CD4-positive, alpha-beta memory T cell (primary cell): ENCODE data around the gene SGCA. TPM values are rescaled to one million over a fixed set of nuclear protein-coding genes. Genes with fewer than 3 reads are reported as not detected.

Source experiments
- CTCF ChIA-PET: fragments of 350-600 bp; sonication (Branson Sonifier 250); formaldehyde crosslinking; loops from one replicate; lab custom pipeline; 2021; ENCODE audit warnings: inconsistent platforms; ENCODE audit not compliant: partially characterized antibody; lab: Charles Lee
- POLR2A ChIA-PET: fragments of 350-600 bp; sonication (Branson Sonifier 250); formaldehyde crosslinking; loops from one replicate; lab custom pipeline; 2021; ENCODE audit not compliant: partially characterized antibody; lab: Charles Lee
- DNase-seq, 5 donors: peaks; one replicate each; pipeline versions ENCODE4 v3.0.0 to v3.0.0-alpha.2; 2020 to 2022; ENCODE audit warnings: mixed read lengths in 1 of 5
- H3K27ac ChIP-seq: one replicate; pipeline ENCODE4 v1.7.0; 2013; ENCODE audit warnings: low read depth, low read length
- H3K27me3 ChIP-seq: 2 replicates; pipeline ENCODE4 v1.7.0; 2013; ENCODE audit warnings: mild to moderate bottlenecking, low read length, moderate library complexity; ENCODE audit not compliant: insufficient read depth
- H3K36me3 ChIP-seq: 2 replicates; pipeline ENCODE4 v1.7.0; 2013; ENCODE audit warnings: mild to moderate bottlenecking, low read length, moderate library complexity; ENCODE audit not compliant: insufficient read depth
- H3K4me1 ChIP-seq: 2 replicates; pipeline ENCODE4 v1.7.0; 2013; ENCODE audit warnings: mild to moderate bottlenecking, low read length, moderate library complexity; ENCODE audit not compliant: insufficient read depth
- H3K4me3 ChIP-seq, 2 donors: one replicate each; pipeline ENCODE4 v1.7.0; 2013; ENCODE audit warnings: low read length in 2 of 2, mild to moderate bottlenecking in 1 of 2
- H3K9me3 ChIP-seq, 2 donors: one replicate each; pipeline ENCODE4 v1.7.0; 2013; ENCODE audit warnings: low read length in 2 of 2, control low read depth in 1 of 2; ENCODE audit not compliant: control insufficient read depth in 1 of 2
- H3K27ac Mint-ChIP-seq, 7 donors: one replicate each; pipeline ENCODE4 v1.8.0; 2020 to 2021; ENCODE audit warnings: mixed read lengths in 7 of 7, mild to moderate bottlenecking in 6 of 7, inconsistent platforms in 3 of 7, moderate library complexity in 3 of 7
- H3K27me3 Mint-ChIP-seq, 2 donors: one replicate each; pipeline ENCODE4 v1.8.0; 2020 to 2021; ENCODE audit warnings: mixed read lengths in 2 of 2
- H3K36me3 Mint-ChIP-seq, 2 donors: one replicate each; pipeline ENCODE4 v1.8.0; 2020 to 2021; ENCODE audit warnings: mixed read lengths in 2 of 2, inconsistent platforms in 1 of 2, mild to moderate bottlenecking in 1 of 2
- H3K4me1 Mint-ChIP-seq, 4 donors: one replicate each; pipeline ENCODE4 v1.8.0; 2020 to 2021; ENCODE audit warnings: mixed read lengths in 4 of 4, mild to moderate bottlenecking in 1 of 4
- H3K4me3 Mint-ChIP-seq, 8 donors: one replicate each; pipeline ENCODE4 v1.8.0; 2020 to 2021; ENCODE audit warnings: mixed read lengths in 8 of 8, mild to moderate bottlenecking in 7 of 8, moderate library complexity in 6 of 8, inconsistent platforms in 3 of 8
- H3K9me3 Mint-ChIP-seq, 8 donors: one replicate each; pipeline ENCODE4 v1.8.0; 2020 to 2021; ENCODE audit warnings: mixed read lengths in 8 of 8, mild to moderate bottlenecking in 5 of 8, inconsistent platforms in 3 of 8, moderate library complexity in 1 of 8
- intact Hi-C: fragments of 100-400 bp; cut with micrococcal nuclease; formaldehyde crosslinking; loops from one replicate; pipeline ENCODE4 v1.15.1; 2023
- polyA plus RNA-seq, 2 donors: library from polyadenylated mRNA; unstranded; fragments of 300-500 nt; fragmentation: Illumina TruSeq; gene quantifications; one replicate each; pipeline ENCODE4 v1.2.3, GENCODE V29; 2021
- total RNA-seq, 2 experiments: library from RNA; stranded (reverse); gene quantifications; one replicate each; pipeline ENCODE4 v1.2.3, GENCODE V29; 2021

Gene SGCA
- total and polyA plus RNA-seq, 4 experiments from 2014 or later, result not detected

DNA sequence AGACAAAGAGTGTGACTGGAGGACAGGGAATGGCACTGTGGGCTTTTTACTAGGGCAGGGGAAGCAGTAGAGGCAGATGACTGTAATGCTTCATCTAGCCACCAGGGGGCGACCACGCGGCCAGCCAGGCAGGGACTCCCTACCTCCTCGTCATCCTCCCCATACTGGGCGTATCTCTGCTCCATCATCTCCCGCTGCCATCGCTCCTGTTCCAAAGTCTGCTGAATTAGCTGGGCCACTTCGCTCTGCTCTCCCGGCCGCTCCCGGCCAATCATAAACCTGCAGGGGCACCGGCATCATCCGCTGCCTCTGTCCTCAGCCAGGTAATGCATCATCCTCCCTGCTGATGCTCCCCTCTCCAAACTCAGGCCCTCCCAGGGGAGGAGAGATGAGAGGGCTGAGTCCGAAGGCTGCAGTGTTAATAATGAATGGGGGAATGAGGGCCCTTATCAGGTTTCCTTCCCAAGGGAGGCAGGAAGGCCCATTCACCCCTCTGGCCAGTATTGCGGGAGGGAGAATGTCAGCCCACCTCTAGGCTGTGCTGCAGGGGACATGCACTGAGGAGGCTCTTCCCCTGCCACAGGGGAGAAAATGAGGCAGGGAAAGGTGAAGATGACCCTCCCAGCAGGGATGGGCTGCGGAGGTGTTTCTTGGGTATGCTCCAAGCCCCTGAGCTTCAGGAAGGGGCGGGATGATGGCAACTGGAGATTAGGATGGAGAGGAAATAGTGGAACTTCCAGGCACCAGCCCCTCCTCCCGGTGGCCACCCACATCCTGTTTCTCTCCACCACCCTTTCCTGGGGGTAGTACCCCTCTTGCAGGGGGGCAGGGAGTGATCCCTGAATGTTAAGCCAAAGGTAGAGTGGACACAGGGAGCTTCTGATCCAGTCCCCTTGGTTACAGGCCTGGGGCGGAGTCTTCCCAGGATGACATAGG, 25.6 kb upstream of the SGCA start:
- intact Hi-C loops, result loop anchor here (1.0 to 2.0 kb wide), 4 partner anchors 8 to 59 kb away; no protein-coding TSS in a partner anchor
- Histone ChIP-seq H3K4me3 (peak overlapping the region; percentile 8 to 38), H3K4me1 (peaks cover 72% of the 10 kb centered on the region), H3K36me3 (peaks cover 80% of the 10 kb centered on the region), H3K27ac (peak overlapping the region; percentile 68), H3K9me3 (no peaks in the 10 kb centered on the region), H3K27me3 (no peaks in the 10 kb centered on the region)
- peak; percentile 77 to 80 (median 78) for DNase-seq
- peaks cover 78 to 93% of the 10 kb centered on the region in 2 donors for H3K36me3 Mint-ChIP-seq
- H3K27me3 Mint-ChIP-seq, result no peaks in the 10 kb centered on the region
- H3K27ac Mint-ChIP-seq, result peak overlapping the region; percentile 85 to 92 (median 91)
- H3K4me1 Mint-ChIP-seq, result peaks cover 48 to 84% (median 65%) of the 10 kb centered on the region in 4 donors
- H3K9me3 Mint-ChIP-seq, result peaks cover 0 to 2% (median 0%) of the 10 kb centered on the region in 8 donors
- POLR2A ChIA-PET, result interaction anchor here (1.0 to 4.7 kb wide), 11 partner anchors 9 to 46 kb away, joined by 3 to 75 read pairs (median 7); partner anchors contain the start of genes PDK2, PPP1R9B and SAMD14
- CTCF ChIA-PET, result interaction anchor here (1.2 to 5.6 kb wide), 15 partner anchors 10 to 60 kb away, joined by 4 to 118 read pairs (median 8); partner anchors contain the start of genes PDK2, PPP1R9B and SGCA
- peak overlapping the region; percentile 68 to 99 (median 79) for H3K4me3 Mint-ChIP-seq

DNA sequence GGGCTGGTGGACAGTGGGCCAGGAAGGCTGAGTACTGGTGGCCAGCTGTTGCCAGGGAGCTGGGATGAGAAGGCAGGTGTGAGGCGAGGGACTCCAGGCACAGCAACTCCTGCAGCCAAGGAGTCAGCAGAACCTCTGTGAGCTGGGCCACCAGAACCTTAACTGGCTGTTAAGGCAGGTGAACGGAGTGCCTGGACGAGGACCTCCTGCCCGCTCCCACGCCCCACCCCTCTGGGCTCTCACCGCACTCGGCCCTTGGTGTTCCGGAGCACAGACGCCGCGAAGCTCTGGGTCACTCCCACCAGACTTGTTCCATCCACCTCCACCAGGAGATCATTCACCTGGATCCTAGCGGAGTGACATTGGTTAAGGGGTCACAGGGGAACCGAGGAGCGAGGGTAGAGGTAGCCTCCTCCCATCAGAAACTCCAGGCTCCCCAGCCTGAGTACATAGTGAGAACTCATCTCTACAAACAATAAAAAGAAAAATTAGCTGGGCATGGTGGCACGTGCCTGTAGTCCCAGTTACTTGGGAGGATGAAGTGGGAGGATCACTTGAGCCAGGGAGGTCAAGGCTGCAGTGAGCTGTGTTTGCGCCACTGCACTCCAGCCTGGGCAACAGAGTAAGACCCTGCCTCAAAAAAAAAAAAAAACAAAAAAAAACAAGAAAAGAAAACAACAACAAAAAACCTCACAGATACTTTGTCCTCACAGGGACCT, 24.6 kb upstream of the SGCA start:
- POLR2A ChIA-PET, result interaction anchor here (1.0 to 4.7 kb wide), 10 partner anchors 9 to 46 kb away, joined by 3 to 75 read pairs (median 6); partner anchors contain the start of genes PDK2, PPP1R9B and SAMD14
- no peak for DNase-seq
- Histone ChIP-seq H3K4me1 (peaks cover 82% of the 10 kb centered on the region), H3K4me3 (peak overlapping the region in 1 of 2 donors; percentile 8), H3K36me3 (peaks cover 74% of the 10 kb centered on the region), H3K9me3 (no peaks in the 10 kb centered on the region), H3K27me3 (no peaks in the 10 kb centered on the region), H3K27ac (peak overlapping the region; percentile 68)
- H3K36me3 Mint-ChIP-seq, result peaks cover 71 to 90% of the 10 kb centered on the region in 2 donors
- peaks cover 0 to 2% (median 0%) of the 10 kb centered on the region in 8 donors for H3K9me3 Mint-ChIP-seq
- H3K27ac Mint-ChIP-seq, result peak overlapping the region; percentile 87 to 95 (median 92)
- H3K27me3 Mint-ChIP-seq, result no peaks in the 10 kb centered on the region
- intact Hi-C loops, result loop anchor here (2.0 kb wide), 1 partner anchor 58 kb away; no protein-coding TSS in a partner anchor
- H3K4me1 Mint-ChIP-seq, result peaks cover 55 to 93% (median 73%) of the 10 kb centered on the region in 4 donors
- CTCF ChIA-PET, result interaction anchor here (0.9 to 5.6 kb wide), 10 partner anchors 9 to 57 kb away, joined by 4 to 118 read pairs (median 16); partner anchors contain the start of genes PDK2 and PPP1R9B
- peak overlapping the region in 7 of 8 donors; percentile 76 to 99 (median 83) for H3K4me3 Mint-ChIP-seq

DNA sequence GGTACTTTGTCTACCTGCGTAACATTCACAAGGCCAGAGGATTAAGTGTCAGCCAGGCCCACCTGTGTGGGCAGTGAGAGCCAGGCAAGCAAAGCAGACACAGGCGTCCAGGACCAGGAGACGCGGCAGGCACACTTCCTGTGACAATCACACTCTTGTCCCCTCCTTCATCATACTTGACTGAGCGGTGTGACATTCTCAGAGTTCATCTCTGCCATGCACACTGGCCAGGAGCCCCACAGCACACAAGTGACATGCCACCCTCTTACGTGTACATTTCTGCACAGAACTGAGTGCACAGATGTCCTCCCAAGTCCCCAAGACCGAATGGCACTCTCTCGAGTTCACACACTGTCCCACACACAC, 24.1 kb upstream of the SGCA start:
- CTCF ChIA-PET, result interaction anchor here (0.9 to 5.6 kb wide), 8 partner anchors 9 to 55 kb away, joined by 3 to 118 read pairs (median 9); partner anchors contain the start of genes PDK2 and PPP1R9B
- H3K9me3 Mint-ChIP-seq, result peaks cover 0 to 2% (median 0%) of the 10 kb centered on the region in 8 donors
- peaks cover 87% of the 10 kb centered on the region for H3K4me1 ChIP-seq
- intact Hi-C loops, result loop anchor here (2.0 kb wide), 1 partner anchor 57 kb away; no protein-coding TSS in a partner anchor
- no peak for DNase-seq
- no peaks in the 10 kb centered on the region for H3K27me3 ChIP-seq
- POLR2A ChIA-PET, result interaction anchor here (1.3 to 4.7 kb wide), 5 partner anchors 9 to 20 kb away, joined by 3 to 75 read pairs (median 14); partner anchors contain the start of genes PPP1R9B and SAMD14
- peaks cover 65 to 89% of the 10 kb centered on the region in 2 donors for H3K36me3 Mint-ChIP-seq
- peak overlapping the region; percentile 87 to 95 (median 92) for H3K27ac Mint-ChIP-seq
- H3K4me1 Mint-ChIP-seq, result peaks cover 59 to 95% (median 77%) of the 10 kb centered on the region in 4 donors
- H3K27me3 Mint-ChIP-seq, result no peaks in the 10 kb centered on the region
- H3K36me3 ChIP-seq, result peaks cover 69% of the 10 kb centered on the region
- H3K27ac ChIP-seq, result peak overlapping the region; percentile 68
- no peaks in the 10 kb centered on the region for H3K9me3 ChIP-seq
- H3K4me3 ChIP-seq, result peak overlapping the region in 1 of 2 donors; percentile 27
- H3K4me3 Mint-ChIP-seq, result peak overlapping the region; percentile 63 to 99 (median 83)

DNA sequence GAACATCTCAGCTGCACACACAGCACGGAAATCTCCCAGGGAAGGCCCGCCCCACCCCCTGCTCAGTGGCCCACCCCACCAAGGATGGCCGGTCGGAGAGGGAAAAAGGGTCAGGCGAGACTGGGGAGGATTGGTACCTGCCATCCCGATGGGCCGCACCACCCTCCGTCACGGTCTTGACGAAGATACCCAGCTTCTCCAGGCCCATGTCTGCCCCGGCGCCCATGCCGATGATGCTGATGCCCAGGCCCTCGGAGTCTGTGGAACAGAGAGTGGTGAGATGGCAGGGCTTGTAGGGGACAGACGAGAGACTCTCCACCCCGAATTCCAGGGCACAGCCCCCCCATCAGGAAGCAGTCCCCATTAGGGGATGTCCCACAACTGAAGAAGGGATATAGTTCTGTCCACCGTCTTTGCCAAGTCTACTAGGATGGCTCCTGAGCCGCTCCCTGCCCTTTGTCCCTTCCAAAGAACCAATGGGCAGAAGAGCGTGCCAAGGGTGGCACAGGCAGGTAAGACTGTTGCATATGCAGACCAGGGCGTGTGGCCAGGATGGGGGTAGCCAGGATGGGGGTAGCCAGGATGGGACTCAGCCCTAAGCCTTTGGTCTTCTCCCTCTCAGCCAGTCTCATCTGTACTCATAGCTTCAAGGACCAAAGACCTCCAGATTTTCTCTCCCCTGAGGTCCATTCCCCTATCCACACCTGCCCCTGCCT, 22.2 kb upstream of the SGCA start:
- H3K4me3 Mint-ChIP-seq, result peak overlapping the region in 4 of 8 donors; percentile 52 to 99 (median 70)
- H3K4me3 ChIP-seq, result no peak overlapping the region
- ChIA-PET CTCF (interaction anchor here (0.6 to 5.6 kb wide), 6 partner anchors 8 to 360 kb away, joined by 3 to 118 read pairs (median 4); no protein-coding TSS in a partner anchor), POLR2A (interaction anchor here (1.1 to 1.7 kb wide), 3 partner anchors 8 to 18 kb away, joined by 5 to 6 read pairs (median 6); no protein-coding TSS in a partner anchor)
- H3K4me1 ChIP-seq, result peaks cover 94% of the 10 kb centered on the region
- H3K4me1 Mint-ChIP-seq, result peaks cover 62 to 98% (median 82%) of the 10 kb centered on the region in 4 donors
- peaks cover 0 to 4% (median 0%) of the 10 kb centered on the region in 8 donors for H3K9me3 Mint-ChIP-seq
- no peak overlapping the region for H3K27ac ChIP-seq
- intact Hi-C loops, result no loop called here
- H3K27me3 Mint-ChIP-seq, result no peaks in the 10 kb centered on the region
- peak overlapping the region; percentile 55 to 93 (median 86) for H3K27ac Mint-ChIP-seq
- DNase-seq, result no peak
- H3K36me3 Mint-ChIP-seq, result peaks cover 47 to 81% of the 10 kb centered on the region in 2 donors
- H3K27me3 ChIP-seq, result no peaks in the 10 kb centered on the region
- H3K9me3 ChIP-seq, result no peaks in the 10 kb centered on the region
- peaks cover 50% of the 10 kb centered on the region for H3K36me3 ChIP-seq

DNA sequence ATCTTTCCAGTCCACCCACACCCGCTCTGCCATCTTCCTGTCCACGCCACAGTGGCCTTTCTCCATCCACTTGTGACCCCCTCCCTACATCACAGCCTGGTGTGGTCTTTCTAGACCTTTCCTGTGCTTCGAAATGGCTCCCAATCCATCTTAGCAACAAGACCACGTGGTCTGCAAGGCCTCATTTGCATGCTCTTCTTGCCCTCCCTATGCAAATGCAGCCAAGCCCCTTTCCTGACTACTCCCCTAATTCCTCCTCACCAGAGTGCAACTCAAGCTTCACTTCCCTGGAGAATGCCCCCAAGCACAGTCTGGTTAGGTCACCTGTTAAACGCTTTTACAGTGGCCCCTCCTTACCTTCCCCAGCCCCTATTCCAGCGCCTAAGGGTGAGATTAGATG, 21.4 kb upstream of the SGCA start:
- CTCF ChIA-PET, result interaction anchor here (0.6 to 4.5 kb wide), 6 partner anchors 17 to 360 kb away, joined by 4 to 36 read pairs (median 8); no protein-coding TSS in a partner anchor

More for the DNA sequence above, 21.4 kb upstream of the SGCA start:
- Histone ChIP-seq H3K9me3 (no peaks in the 10 kb centered on the region), H3K36me3 (peaks cover 43% of the 10 kb centered on the region), H3K27me3 (no peaks in the 10 kb centered on the region), H3K27ac (no peak overlapping the region), H3K4me3 (no peak overlapping the region), H3K4me1 (peaks cover 91% of the 10 kb centered on the region)
- H3K27ac Mint-ChIP-seq, result peak overlapping the region; percentile 57 to 93 (median 86)
- H3K9me3 Mint-ChIP-seq, result peaks cover 0 to 4% (median 0%) of the 10 kb centered on the region in 8 donors
- peak overlapping the region in 6 of 8 donors; percentile 26 to 99 (median 50) for H3K4me3 Mint-ChIP-seq
- no peak for DNase-seq
- intact Hi-C loops, result no loop called here
- H3K27me3 Mint-ChIP-seq, result no peaks in the 10 kb centered on the region
- peaks cover 62 to 93% (median 80%) of the 10 kb centered on the region in 4 donors for H3K4me1 Mint-ChIP-seq
- POLR2A ChIA-PET, result interaction anchor here (9.0 kb wide), 1 partner anchor 17 kb away, joined by 102 read pairs; no protein-coding TSS in a partner anchor
- H3K36me3 Mint-ChIP-seq, result peaks cover 40 to 79% of the 10 kb centered on the region in 2 donors
